ENCODE results near the gene KIF20A.
A peak's percentile ranks its signal among the peaks of the same experiment; 100 is the strongest.
"Not testable (repeated sequence)": the region's sequence is repeated elsewhere in the genome, so short reads cannot be mapped to it uniquely, and the experiment has no call there.

KIF20A gene

GRCh38 chr5:138188626-138189025 lies 9.7 kb downstream of the KIF20A start:
- no peak for DNase-seq

GRCh38 chr5:138192826-138193225 lies 13.9 kb downstream of the KIF20A start:
- no peak for DNase-seq

- not testable (repeated sequence) for DNase-seq
Measured at GRCh38 chr5:138193859-138194258, 14.9 kb downstream of the KIF20A start.

- no peak for DNase-seq
Measured at GRCh38 chr5:138210985-138211384, 32.1 kb downstream of the KIF20A start.

- no peak for DNase-seq
Measured at GRCh38 chr5:138212828-138213160, 33.9 kb downstream of the KIF20A start.

- DNase-seq = peak; percentile 93
Measured at GRCh38 chr5:138213161-138214029, 34.5 kb downstream of the KIF20A start, which contains the start of gene CDC23. TSS of gene CDC23 (minus strand) at chr5:138213323. CDS start at chr5:138213312, 11 bp downstream.

- DNase-seq = no peak
Measured at GRCh38 chr5:138216799-138217198, 37.9 kb downstream of the KIF20A start.

- DNase-seq = no peak
Measured at GRCh38 chr5:138223532-138223931, 44.6 kb downstream of the KIF20A start.

GRCh38 chr5:138224712-138225111 lies 45.8 kb downstream of the KIF20A start:
- no peak for DNase-seq

GRCh38 chr5:138226910-138227309 lies 48.0 kb downstream of the KIF20A start:
- DNase-seq = no peak

- no peak for DNase-seq
Measured at GRCh38 chr5:138229387-138229786, 50.5 kb downstream of the KIF20A start.

GRCh38 chr5:138230261-138230660 lies 51.3 kb downstream of the KIF20A start:
- no peak for DNase-seq

GRCh38 chr5:138230981-138231589 lies 52.2 kb downstream of the KIF20A start:
- no peak for DNase-seq

- DNase-seq = no peak
Measured at GRCh38 chr5:138233280-138233679, 54.4 kb downstream of the KIF20A start.

GRCh38 chr5:138234651-138235050 lies 55.7 kb downstream of the KIF20A start:
- no peak for DNase-seq

Data from CD4-positive, alpha-beta T cell treated with Interferon gamma for 1 hour (primary cell).